ENCODE measurements around the gene CDR2.

- TF ChIP-seq CTCF (IDR thresholded peaks at IDR 0.05), result no peak
- TF ChIP-seq POLR2A (IDR thresholded peaks at IDR 0.05), result no peak
Measured at GRCh38 chr16:22322741-22323140, 51.7 kb downstream of the CDR2 start.

All from Peyer's patch (tissue), 4 donors.